GM23338 (cell line): ENCODE measurements around the gene ZNF391. TPM values are rescaled to one million over a fixed set of nuclear protein-coding genes. Genes with fewer than 3 reads are reported as not detected.
"Not testable (repeated sequence)": the region's sequence is repeated elsewhere in the genome, so short reads cannot be mapped to it uniquely, and the experiment has no call there.

Source experiments
- ATAC-seq: fragments of 200-7000 bp; cut with Tn5 transposase; 3 replicates; pipeline ENCODE4 v1.9.1; 2020
- DNase-seq: peaks from one replicate; pipeline ENCODE4 v3.0.0-alpha.2; 2015; ENCODE audit warnings: low spot score
- H2AFZ ChIP-seq: fragments of 200-600 bp; sonication (generic); 2 replicates; pipeline ENCODE4 v1.8.0; 2016; ENCODE audit warnings: antibody characterized with exemption, mild to moderate bottlenecking, moderate library complexity
- H3F3A ChIP-seq: fragments of 200-600 bp; sonication (generic); replicated peaks from 2 replicates; pipeline ENCODE4 v1.8.0; 2017; ENCODE audit warnings: antibody characterized with exemption, mixed run types, low read depth
- H3K27ac ChIP-seq: fragments of 200-600 bp; sonication (generic); 2 replicates; pipeline ENCODE4 v1.6.1; 2016; ENCODE audit warnings: low read depth
- H3K27me3 ChIP-seq: fragments of 200-600 bp; sonication (generic); 2 replicates; pipeline ENCODE4 v1.8.0; 2016; ENCODE audit warnings: mild to moderate bottlenecking, mixed run types, moderate library complexity; ENCODE audit not compliant: insufficient read depth
- H3K36me3 ChIP-seq: fragments of 200-600 bp; sonication (generic); 2 replicates; pipeline ENCODE4 v1.8.0; 2016; ENCODE audit warnings: mild to moderate bottlenecking; ENCODE audit not compliant: insufficient read depth
- H3K4me1 ChIP-seq: fragments of 200-600 bp; sonication (generic); 2 replicates; pipeline ENCODE4 v1.8.0; 2016; ENCODE audit warnings: mild to moderate bottlenecking, moderate library complexity; ENCODE audit not compliant: insufficient read depth
- H3K4me2 ChIP-seq: fragments of 200-600 bp; sonication (generic); 2 replicates; pipeline ENCODE4 v1.7.1; 2017; ENCODE audit warnings: mixed run types
- H3K4me3 ChIP-seq: fragments of 200-600 bp; sonication (generic); 2 replicates; pipeline ENCODE4 v1.6.1; 2016; ENCODE audit warnings: mixed run types
- H3K79me2 ChIP-seq: fragments of 200-600 bp; sonication (generic); replicated peaks from 2 replicates; pipeline ENCODE4 v1.8.0; 2017; ENCODE audit warnings: mild to moderate bottlenecking; ENCODE audit not compliant: insufficient read depth
- H3K9me2 ChIP-seq: fragments of 200-600 bp; sonication (generic); 2 replicates; pipeline ENCODE4 v1.8.0; 2017; ENCODE audit not compliant: insufficient read depth
- H4K20me1 ChIP-seq: fragments of 200-600 bp; sonication (generic); replicated peaks from 2 replicates; pipeline ENCODE4 v1.8.0; 2017; ENCODE audit warnings: mild to moderate bottlenecking; ENCODE audit not compliant: insufficient read depth
- H3K27ac Mint-ChIP-seq: 2 replicates; pipeline ENCODE4 v1.8.0; 2020; ENCODE audit warnings: inconsistent platforms, mild to moderate bottlenecking, moderate library complexity, mixed read lengths
- H3K27me3 Mint-ChIP-seq: 3 replicates; pipeline ENCODE4 v1.8.0; 2022; ENCODE audit warnings: low read depth, mild to moderate bottlenecking, moderate library complexity, mixed read lengths, inconsistent platforms; ENCODE audit not compliant: insufficient read depth, poor library complexity
- H3K36me3 Mint-ChIP-seq: 3 replicates; pipeline ENCODE4 v1.8.0; 2021; ENCODE audit warnings: low read depth, mild to moderate bottlenecking, inconsistent platforms, moderate library complexity, mixed read lengths
- H3K4me1 Mint-ChIP-seq: 3 replicates; pipeline ENCODE4 v1.8.0; 2020; ENCODE audit warnings: mild to moderate bottlenecking, inconsistent platforms, mixed read lengths
- H3K4me3 Mint-ChIP-seq: 3 replicates; pipeline ENCODE4 v1.8.0; 2021; ENCODE audit warnings: moderate library complexity, mild to moderate bottlenecking, inconsistent platforms, mixed read lengths
- H3K9me3 Mint-ChIP-seq: 3 replicates; pipeline ENCODE4 v1.8.0; 2020; ENCODE audit warnings: moderate library complexity, mild to moderate bottlenecking, inconsistent platforms, mixed read lengths
- JUNB ChIP-seq: IDR thresholded peaks from one replicate; pipeline ENCODE4 v1.6.1; 2016; ENCODE audit warnings: antibody characterized with exemption; ENCODE audit not compliant: unreplicated experiment
- polyA plus RNA-seq: library from polyadenylated mRNA; unstranded; fragments of >200 nt; fragmentation: Nextera tagmentation; extraction: Ambion mirVana; gene quantifications from 2 replicates; pipeline ENCODE4 v1.2.1, GENCODE V29; 2016
- total RNA-seq: library from RNA; depleted of rRNA; stranded (reverse); fragments of >200 nt; shearing (Covaris generic); gene quantifications from 2 replicates; pipeline ENCODE4 v1.2.3, GENCODE V29; 2014
- TF ChIP-seq, protein P1 (sequence below), 2 experiments: fragments of 200-600 bp in 1 of 2; sonication (generic) in 1 of 2; conservative IDR thresholded peaks; 2 replicates each; pipeline versions ENCODE4 v1.5.1 to v1.6.1; 2016 to 2017; ENCODE audit warnings: antibody characterized with exemption in 2 of 2, low read depth in 2 of 2, mild to moderate bottlenecking in 2 of 2, moderate library complexity in 1 of 2
- TF ChIP-seq, protein P2 (sequence below): fragments of 250-450 bp; sonication (Bioruptor Pico); IDR thresholded peaks from 2 replicates; pipeline ENCODE4 v1.5.0; 2020; ENCODE audit warnings: mild to moderate bottlenecking, moderate library complexity

ZNF391 gene
- total and polyA plus RNA-seq, 2 experiments from 2014 or later = 11.4 to 22.5 TPM

DNA sequence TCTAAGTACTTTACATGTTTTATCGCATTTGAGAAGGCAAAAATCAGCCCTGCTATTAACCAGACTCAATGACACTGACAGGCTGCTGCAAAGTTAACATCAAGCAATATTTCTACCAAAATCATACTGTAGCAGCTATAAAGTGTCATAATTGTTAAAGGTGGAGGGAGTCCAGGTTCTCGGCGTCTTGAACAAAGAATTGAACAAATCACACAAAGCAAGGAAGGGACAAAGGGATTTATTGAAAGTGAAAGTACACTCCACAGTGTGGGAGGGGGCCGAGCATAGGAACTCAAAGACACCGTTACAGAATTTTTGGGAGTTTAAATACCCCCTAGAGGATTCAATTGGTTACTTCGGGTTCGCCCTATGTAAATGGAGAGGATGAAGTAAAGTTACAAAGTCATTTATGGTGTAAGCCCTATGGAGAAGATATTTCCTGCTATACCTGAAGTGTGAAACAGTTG lies 12.9 kb upstream of the ZNF391 start:
- Mint-ChIP-seq H3K36me3 (peaks cover 6% of the 10 kb centered on the region), H3K27ac (peak overlapping the region; percentile 70; the same call in 1 of the 2 replicates), H3K9me3 (peaks cover 6% of the 10 kb centered on the region), H3K4me1 (peaks cover 57% of the 10 kb centered on the region), H3K27me3 (peaks cover 8% of the 10 kb centered on the region), H3K4me3 (peak overlapping the region; percentile 95)
- 0 out of 2 replicates have a peak, but pooled peaks cover 2% of the 10 kb centered on the region for H3F3A ChIP-seq
- H2AFZ ChIP-seq = no peak overlapping the region
- H4K20me1 ChIP-seq = no peaks in the 10 kb centered on the region
- H3K4me3 ChIP-seq = peak overlapping the region; percentile 73
- peak overlapping the region; percentile 56 for H3K27ac ChIP-seq
- H3K4me1 ChIP-seq = peaks cover 59% of the 10 kb centered on the region
- DNase-seq (peak; percentile 75), ATAC-seq (peak; percentile 36)
- no peak for TF ChIP-seq JUNB
- TF ChIP-seq, protein P1, sequence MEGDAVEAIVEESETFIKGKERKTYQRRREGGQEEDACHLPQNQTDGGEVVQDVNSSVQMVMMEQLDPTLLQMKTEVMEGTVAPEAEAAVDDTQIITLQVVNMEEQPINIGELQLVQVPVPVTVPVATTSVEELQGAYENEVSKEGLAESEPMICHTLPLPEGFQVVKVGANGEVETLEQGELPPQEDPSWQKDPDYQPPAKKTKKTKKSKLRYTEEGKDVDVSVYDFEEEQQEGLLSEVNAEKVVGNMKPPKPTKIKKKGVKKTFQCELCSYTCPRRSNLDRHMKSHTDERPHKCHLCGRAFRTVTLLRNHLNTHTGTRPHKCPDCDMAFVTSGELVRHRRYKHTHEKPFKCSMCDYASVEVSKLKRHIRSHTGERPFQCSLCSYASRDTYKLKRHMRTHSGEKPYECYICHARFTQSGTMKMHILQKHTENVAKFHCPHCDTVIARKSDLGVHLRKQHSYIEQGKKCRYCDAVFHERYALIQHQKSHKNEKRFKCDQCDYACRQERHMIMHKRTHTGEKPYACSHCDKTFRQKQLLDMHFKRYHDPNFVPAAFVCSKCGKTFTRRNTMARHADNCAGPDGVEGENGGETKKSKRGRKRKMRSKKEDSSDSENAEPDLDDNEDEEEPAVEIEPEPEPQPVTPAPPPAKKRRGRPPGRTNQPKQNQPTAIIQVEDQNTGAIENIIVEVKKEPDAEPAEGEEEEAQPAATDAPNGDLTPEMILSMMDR (conservative IDR thresholded peaks at IDR 0.05; ENCODE audit: low read depth in 2 of 2) = peak; percentile 9 to 44; a peak in 3 of 4 replicates
- peak overlapping the region; percentile 75 for H3K4me2 ChIP-seq
- H3K9me2 ChIP-seq = no peaks in the 10 kb centered on the region; the same call in 1 of the 2 replicates
- H3K79me2 ChIP-seq = no peaks in the 10 kb centered on the region
- no peaks in the 10 kb centered on the region for H3K36me3 ChIP-seq
- no peaks in the 10 kb centered on the region; the same call in 1 of the 2 replicates for H3K27me3 ChIP-seq

DNA sequence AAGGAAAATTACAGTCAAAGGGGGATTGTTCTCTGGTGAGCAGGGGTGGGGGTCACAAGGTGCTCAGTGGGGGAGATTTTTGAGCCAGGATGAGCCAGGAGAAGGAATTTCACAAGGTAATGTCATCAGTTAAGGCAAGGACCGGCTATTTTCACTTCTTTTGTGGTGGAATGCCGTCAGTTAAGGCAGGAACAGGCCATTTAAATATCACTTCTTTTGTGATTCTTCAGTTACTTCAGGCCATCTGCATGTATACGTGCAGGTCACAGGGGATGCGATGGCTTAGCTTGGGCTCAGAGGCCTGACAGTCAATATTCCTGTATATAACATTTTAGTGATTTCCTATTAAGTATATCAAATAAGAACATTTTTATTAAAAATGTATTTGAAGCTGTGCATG lies 10.2 kb upstream of the ZNF391 start:
- ATAC-seq, H2AFZ ChIP-seq, H3F3A ChIP-seq, H3K9me2 ChIP-seq, H3K27me3 ChIP-seq, H3K36me3 ChIP-seq, H3K79me2 ChIP-seq, H4K20me1 ChIP-seq, H3K27me3 Mint-ChIP-seq: not testable (repeated sequence)
- H3K4me1 Mint-ChIP-seq = peaks cover 57% of the 10 kb centered on the region
- Histone ChIP-seq H3K4me3 (0 out of 2 replicates have a peak overlapping the region, but pooled peaks have one; percentile 14), H3K27ac (peak overlapping the region; percentile 96), H3K4me2 (peak overlapping the region; percentile 75), H3K4me1 (peaks cover 55% of the 10 kb centered on the region)
- H3K27ac Mint-ChIP-seq = peak overlapping the region; percentile 86; the same call in 1 of the 2 replicates
- H3K4me3 Mint-ChIP-seq = peak overlapping the region; percentile 45; the same call in 2 of the 3 replicates
- H3K36me3 Mint-ChIP-seq = peaks cover 12% of the 10 kb centered on the region
- peak; percentile 43 for DNase-seq
- H3K9me3 Mint-ChIP-seq = peaks cover 27% of the 10 kb centered on the region

GRCh38 chr6:27381001-27381400 lies 7.6 kb upstream of the ZNF391 start:
- peaks cover 13% of the 10 kb centered on the region for H3K36me3 Mint-ChIP-seq
- peaks cover 29% of the 10 kb centered on the region for H3K9me3 Mint-ChIP-seq
- not testable (repeated sequence) for H2AFZ ChIP-seq, H3K27me3 Mint-ChIP-seq, DNase-seq, H3F3A ChIP-seq, H3K27me3 ChIP-seq, H3K4me3 ChIP-seq, H4K20me1 ChIP-seq, H3K9me2 ChIP-seq, H3K36me3 ChIP-seq, H3K27ac ChIP-seq, H3K4me2 ChIP-seq, H3K4me3 Mint-ChIP-seq, H3K79me2 ChIP-seq, ATAC-seq, H3K27ac Mint-ChIP-seq
- H3K4me1 Mint-ChIP-seq = peaks cover 38% of the 10 kb centered on the region
- H3K4me1 ChIP-seq = peaks cover 42% of the 10 kb centered on the region

DNA sequence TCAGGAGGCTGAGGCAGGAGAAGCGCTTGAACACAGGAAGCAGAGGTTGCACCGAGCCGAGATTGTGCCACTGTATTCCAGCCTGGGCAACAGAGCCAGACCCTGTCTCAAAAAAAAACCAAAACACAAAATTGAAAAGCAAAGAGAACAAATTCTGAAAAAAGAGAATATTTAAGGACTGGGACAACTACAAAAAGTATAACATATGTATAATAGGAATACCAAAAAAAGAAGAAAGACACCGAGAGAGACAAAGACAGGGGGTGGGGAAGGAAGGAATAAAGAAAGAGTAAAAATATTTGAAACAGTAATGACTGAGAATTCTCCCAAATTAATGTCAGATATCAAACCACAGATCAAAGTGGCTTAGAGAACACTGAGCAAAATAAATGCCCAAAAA lies 5.5 kb upstream of the ZNF391 start:
- no peak for ATAC-seq
- no peak for DNase-seq
- H2AFZ ChIP-seq = no peak overlapping the region
- TF ChIP-seq, protein P2, sequence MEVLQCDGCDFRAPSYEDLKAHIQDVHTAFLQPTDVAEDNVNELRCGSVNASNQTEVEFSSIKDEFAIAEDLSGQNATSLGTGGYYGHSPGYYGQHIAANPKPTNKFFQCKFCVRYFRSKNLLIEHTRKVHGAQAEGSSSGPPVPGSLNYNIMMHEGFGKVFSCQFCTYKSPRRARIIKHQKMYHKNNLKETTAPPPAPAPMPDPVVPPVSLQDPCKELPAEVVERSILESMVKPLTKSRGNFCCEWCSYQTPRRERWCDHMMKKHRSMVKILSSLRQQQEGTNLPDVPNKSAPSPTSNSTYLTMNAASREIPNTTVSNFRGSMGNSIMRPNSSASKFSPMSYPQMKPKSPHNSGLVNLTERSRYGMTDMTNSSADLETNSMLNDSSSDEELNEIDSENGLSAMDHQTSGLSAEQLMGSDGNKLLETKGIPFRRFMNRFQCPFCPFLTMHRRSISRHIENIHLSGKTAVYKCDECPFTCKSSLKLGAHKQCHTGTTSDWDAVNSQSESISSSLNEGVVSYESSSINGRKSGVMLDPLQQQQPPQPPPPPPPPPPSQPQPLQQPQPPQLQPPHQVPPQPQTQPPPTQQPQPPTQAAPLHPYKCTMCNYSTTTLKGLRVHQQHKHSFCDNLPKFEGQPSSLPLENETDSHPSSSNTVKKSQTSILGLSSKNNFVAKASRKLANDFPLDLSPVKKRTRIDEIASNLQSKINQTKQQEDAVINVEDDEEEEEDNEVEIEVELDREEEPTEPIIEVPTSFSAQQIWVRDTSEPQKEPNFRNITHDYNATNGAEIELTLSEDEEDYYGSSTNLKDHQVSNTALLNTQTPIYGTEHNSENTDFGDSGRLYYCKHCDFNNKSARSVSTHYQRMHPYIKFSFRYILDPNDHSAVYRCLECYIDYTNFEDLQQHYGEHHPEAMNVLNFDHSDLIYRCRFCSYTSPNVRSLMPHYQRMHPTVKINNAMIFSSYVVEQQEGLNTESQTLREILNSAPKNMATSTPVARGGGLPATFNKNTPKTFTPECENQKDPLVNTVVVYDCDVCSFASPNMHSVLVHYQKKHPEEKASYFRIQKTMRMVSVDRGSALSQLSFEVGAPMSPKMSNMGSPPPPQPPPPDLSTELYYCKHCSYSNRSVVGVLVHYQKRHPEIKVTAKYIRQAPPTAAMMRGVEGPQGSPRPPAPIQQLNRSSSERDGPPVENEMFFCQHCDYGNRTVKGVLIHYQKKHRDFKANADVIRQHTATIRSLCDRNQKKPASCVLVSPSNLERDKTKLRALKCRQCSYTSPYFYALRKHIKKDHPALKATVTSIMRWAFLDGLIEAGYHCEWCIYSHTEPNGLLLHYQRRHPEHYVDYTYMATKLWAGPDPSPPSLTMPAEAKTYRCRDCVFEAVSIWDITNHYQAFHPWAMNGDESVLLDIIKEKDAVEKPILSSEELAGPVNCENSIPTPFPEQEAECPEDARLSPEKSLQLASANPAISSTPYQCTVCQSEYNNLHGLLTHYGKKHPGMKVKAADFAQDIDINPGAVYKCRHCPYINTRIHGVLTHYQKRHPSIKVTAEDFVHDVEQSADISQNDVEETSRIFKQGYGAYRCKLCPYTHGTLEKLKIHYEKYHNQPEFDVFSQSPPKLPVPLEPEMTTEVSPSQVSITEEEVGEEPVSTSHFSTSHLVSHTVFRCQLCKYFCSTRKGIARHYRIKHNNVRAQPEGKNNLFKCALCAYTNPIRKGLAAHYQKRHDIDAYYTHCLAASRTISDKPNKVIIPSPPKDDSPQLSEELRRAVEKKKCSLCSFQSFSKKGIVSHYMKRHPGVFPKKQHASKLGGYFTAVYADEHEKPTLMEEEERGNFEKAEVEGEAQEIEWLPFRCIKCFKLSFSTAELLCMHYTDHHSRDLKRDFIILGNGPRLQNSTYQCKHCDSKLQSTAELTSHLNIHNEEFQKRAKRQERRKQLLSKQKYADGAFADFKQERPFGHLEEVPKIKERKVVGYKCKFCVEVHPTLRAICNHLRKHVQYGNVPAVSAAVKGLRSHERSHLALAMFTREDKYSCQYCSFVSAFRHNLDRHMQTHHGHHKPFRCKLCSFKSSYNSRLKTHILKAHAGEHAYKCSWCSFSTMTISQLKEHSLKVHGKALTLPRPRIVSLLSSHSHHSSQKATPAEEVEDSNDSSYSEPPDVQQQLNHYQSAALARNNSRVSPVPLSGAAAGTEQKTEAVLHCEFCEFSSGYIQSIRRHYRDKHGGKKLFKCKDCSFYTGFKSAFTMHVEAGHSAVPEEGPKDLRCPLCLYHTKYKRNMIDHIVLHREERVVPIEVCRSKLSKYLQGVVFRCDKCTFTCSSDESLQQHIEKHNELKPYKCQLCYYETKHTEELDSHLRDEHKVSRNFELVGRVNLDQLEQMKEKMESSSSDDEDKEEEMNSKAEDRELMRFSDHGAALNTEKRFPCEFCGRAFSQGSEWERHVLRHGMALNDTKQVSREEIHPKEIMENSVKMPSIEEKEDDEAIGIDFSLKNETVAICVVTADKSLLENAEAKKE (CRISPR knock-in tag) = no peak

More for the DNA sequence above, 5.5 kb upstream of the ZNF391 start:
- Mint-ChIP-seq H3K4me3 (no peak overlapping the region), H3K9me3 (peaks cover 29% of the 10 kb centered on the region), H3K27me3 (peaks cover 5% of the 10 kb centered on the region), H3K36me3 (peaks cover 13% of the 10 kb centered on the region), H3K27ac (no peak overlapping the region), H3K4me1 (peaks cover 25% of the 10 kb centered on the region)
- peaks cover 22% of the 10 kb centered on the region for H3K4me1 ChIP-seq
- no peaks in the 10 kb centered on the region for H3K79me2 ChIP-seq
- no peak overlapping the region for H3K4me2 ChIP-seq
- H3K27me3 ChIP-seq = no peaks in the 10 kb centered on the region
- H3F3A ChIP-seq = 0 out of 2 replicates have a peak, but pooled peaks cover 2% of the 10 kb centered on the region
- no peak overlapping the region for H3K27ac ChIP-seq
- no peaks in the 10 kb centered on the region; the same call in 1 of the 2 replicates for H3K9me2 ChIP-seq
- H3K4me3 ChIP-seq = no peak overlapping the region
- no peaks in the 10 kb centered on the region for H4K20me1 ChIP-seq
- H3K36me3 ChIP-seq = no peaks in the 10 kb centered on the region
